Endothelial cell of umbilical vein (primary cell): ENCODE data around the gene CALN1. TPM values are rescaled to one million over a fixed set of nuclear protein-coding genes. Genes with fewer than 3 reads are reported as not detected.

ENCODE experiments used
- BruUV-seq: library from RNA; stranded (reverse); fragments of 400-500 nt; replicated peaks from 2 replicates; lab custom pipeline; 2021; lab: Mats Ljungman, UMichigan
- CTCF ChIA-PET: fragments of 300-600, 350-600 bp; sonication (Branson Sonifier 250); formaldehyde crosslinking; loops from one replicate; lab custom pipeline; 2021; ENCODE audit warnings: antibody characterized with exemption, inconsistent platforms; lab: Charles Lee
- POLR2A ChIA-PET: fragments of 300-600, 350-600 bp; sonication (Branson Sonifier 250); formaldehyde crosslinking; loops from one replicate; lab custom pipeline; 2021; ENCODE audit warnings: antibody characterized with exemption, inconsistent platforms; lab: Charles Lee
- DNase-seq: peaks from one replicate; pipeline ENCODE4 v3.0.0-alpha.2; 2011; ENCODE audit warnings: low read depth, low spot score
- FAIRE-seq: peaks from 2 replicates; lab custom pipeline; 2011; peaks lifted over from hg19 to GRCh38; lab: Jason Lieb, UNC
- H2AFZ ChIP-seq: 2 replicates; pipeline ENCODE4 v1.6.0; 2012; ENCODE audit warnings: low read depth, low read length, control low read depth, inconsistent platforms
- H3K27ac ChIP-seq: 2 replicates; pipeline ENCODE4 v1.5.1; 2011; ENCODE audit warnings: low read depth, mild to moderate bottlenecking, control low read depth, low read length, moderate library complexity; ENCODE audit not compliant: insufficient read depth
- H3K27me3 ChIP-seq, 2 experiments: 2 replicates each; pipeline versions ENCODE4 v1.6.0 to v1.6.1; 2011; ENCODE audit warnings: low read length in 2 of 2, mixed read lengths in 1 of 2; ENCODE audit not compliant: control insufficient read depth in 2 of 2, insufficient read depth in 2 of 2
- H3K36me3 ChIP-seq, 2 experiments: 2 replicates in 1 of 2; 3 replicates in 1 of 2; pipeline ENCODE4 v1.5.1; 2011; ENCODE audit warnings: low read length in 2 of 2, mild to moderate bottlenecking in 1 of 2, moderate library complexity in 1 of 2; ENCODE audit not compliant: control insufficient read depth in 2 of 2, insufficient read depth in 2 of 2; ENCODE audit errors: extremely low read depth in 1 of 2
- H3K4me1 ChIP-seq: 3 replicates; pipeline ENCODE4 v1.5.1; 2011; ENCODE audit warnings: mild to moderate bottlenecking, low read length; ENCODE audit not compliant: control insufficient read depth, insufficient read depth; ENCODE audit errors: extremely low read depth
- H3K4me2 ChIP-seq: 2 replicates; pipeline ENCODE4 v1.6.1; 2011; ENCODE audit warnings: low read length, control low read depth, mixed read lengths; ENCODE audit not compliant: insufficient read depth
- H3K4me3 ChIP-seq, 3 experiments: fragments of 200-600 bp in 1 of 3; sonication (generic), shearing (Covaris generic) in 1 of 3; replicated peaks in 1 of 3; 2 replicates each; pipeline ENCODE4 v1.5.1; 2011 to 2016; ENCODE audit warnings: control low read depth in 3 of 3, low read length in 3 of 3, mild to moderate bottlenecking in 2 of 3, inconsistent platforms in 1 of 3, low read depth in 1 of 3, moderate library complexity in 1 of 3; ENCODE audit not compliant: insufficient read depth in 1 of 3
- H3K79me2 ChIP-seq: 2 replicates; pipeline ENCODE4 v1.6.0; 2012; ENCODE audit warnings: low read length, inconsistent platforms; ENCODE audit not compliant: control insufficient read depth, insufficient read depth
- H3K9ac ChIP-seq: replicated peaks from 2 replicates; pipeline ENCODE3; 2011; ENCODE audit warnings: low read length, control low read depth; ENCODE audit not compliant: insufficient read depth; ENCODE audit errors: extremely low read depth
- H3K9me1 ChIP-seq: replicated peaks from 3 replicates; pipeline ENCODE4 v1.6.0; 2011; ENCODE audit warnings: mild to moderate bottlenecking, low read length; ENCODE audit not compliant: control insufficient read depth, insufficient read depth; ENCODE audit errors: extremely low read depth
- H3K9me3 ChIP-seq: replicated peaks from 2 replicates; pipeline ENCODE4 v1.5.1; 2012; ENCODE audit warnings: low read length, inconsistent platforms; ENCODE audit not compliant: control insufficient read depth, insufficient read depth
- H4K20me1 ChIP-seq: replicated peaks from 2 replicates; pipeline ENCODE3; 2011; ENCODE audit warnings: mild to moderate bottlenecking, low read length; ENCODE audit not compliant: control insufficient read depth, insufficient read depth; ENCODE audit errors: extremely low read depth
- EZH2 ChIP-seq: IDR thresholded peaks from 2 replicates; pipeline ENCODE4 v1.6.1; 2012; ENCODE audit warnings: borderline replicate concordance, low read depth, mild to moderate bottlenecking, moderate library complexity, low read length, inconsistent platforms; ENCODE audit not compliant: severe bottlenecking
- FOS ChIP-seq: IDR thresholded peaks from 2 replicates; pipeline ENCODE4 v1.6.1; 2011; ENCODE audit warnings: mild to moderate bottlenecking, low read length, moderate library complexity, borderline replicate concordance; ENCODE audit not compliant: insufficient read depth
- GATA2 ChIP-seq: IDR thresholded peaks from 2 replicates; pipeline ENCODE4 v1.7.0; 2011; ENCODE audit warnings: low read depth, mild to moderate bottlenecking, moderate library complexity, mixed read lengths, low read length; ENCODE audit not compliant: insufficient read length, insufficient read depth
- JUN ChIP-seq: IDR thresholded peaks from 2 replicates; pipeline ENCODE4 v1.6.1; 2011; ENCODE audit warnings: borderline replicate concordance, low read depth; ENCODE audit not compliant: insufficient read length, insufficient read depth
- MYC ChIP-seq: IDR thresholded peaks from one replicate; pipeline ENCODE4 v1.6.1; 2011; ENCODE audit warnings: mild to moderate bottlenecking, low read depth, low read length
- POLR2A ChIP-seq: IDR thresholded peaks from 2 replicates; pipeline ENCODE4 v1.6.1; 2012; ENCODE audit warnings: low read depth, mild to moderate bottlenecking, control low read depth, low read length
- POLR2AphosphoS5 ChIP-seq: IDR thresholded peaks from 2 replicates; pipeline ENCODE4 v1.6.1; 2012; ENCODE audit warnings: low read depth, mild to moderate bottlenecking, control low read depth, low read length, moderate library complexity; ENCODE audit not compliant: insufficient read depth
- dilution Hi-C: fragments of 300-500 bp; cut with MboI; formaldehyde crosslinking; loops from one replicate; pipeline ENCODE4 v1.15.0; 2019; ENCODE audit warnings: low sequenced_read_pairs; ENCODE audit not compliant: extremely low pct_ligation_motif_present
- intact Hi-C: fragments of 100-400 bp; cut with micrococcal nuclease; formaldehyde crosslinking; loops from one replicate; pipeline ENCODE4 v1.10.0; 2022
- polyA plus RNA-seq, 4 experiments: library from polyadenylated mRNA; depleted of rRNA in 3 of 4; stranded (reverse) in 3 of 4; unstranded in 1 of 4; fragments of >200 nt; gene quantifications; 2 replicates each; pipeline versions ENCODE4 v1.2.1 to v1.2.3, GENCODE V29; 2011 to 2012; ENCODE audit warnings: missing spikeins in 1 of 4
- total RNA-seq: library from RNA; stranded (reverse); gene quantifications from 2 replicates; pipeline ENCODE4 v1.2.3, GENCODE V29; 2021
- TF ChIP-seq, protein P1 (sequence below): IDR thresholded peaks from 2 replicates; pipeline ENCODE4 v1.6.1; 2011; ENCODE audit not compliant: insufficient read depth, insufficient read length
- TF ChIP-seq, protein P2 (sequence below), 2 donors: IDR thresholded peaks; 1 replicate in 1 of 2; 2 replicates in 1 of 2; pipeline ENCODE4 v1.5.1; 2011; ENCODE audit warnings: low read length in 2 of 2, mild to moderate bottlenecking in 2 of 2, moderate library complexity in 2 of 2, control low read depth in 1 of 2, inconsistent platforms in 1 of 2, low read depth in 1 of 2; ENCODE audit not compliant: insufficient read depth in 1 of 2; ENCODE audit errors: extremely low read depth in 1 of 2

Gene CALN1
- total and polyA plus RNA-seq, 2 donors (not counting 3 experiments of a cell fraction or from before 2014, with no cell fraction given), result not detected

DNA sequence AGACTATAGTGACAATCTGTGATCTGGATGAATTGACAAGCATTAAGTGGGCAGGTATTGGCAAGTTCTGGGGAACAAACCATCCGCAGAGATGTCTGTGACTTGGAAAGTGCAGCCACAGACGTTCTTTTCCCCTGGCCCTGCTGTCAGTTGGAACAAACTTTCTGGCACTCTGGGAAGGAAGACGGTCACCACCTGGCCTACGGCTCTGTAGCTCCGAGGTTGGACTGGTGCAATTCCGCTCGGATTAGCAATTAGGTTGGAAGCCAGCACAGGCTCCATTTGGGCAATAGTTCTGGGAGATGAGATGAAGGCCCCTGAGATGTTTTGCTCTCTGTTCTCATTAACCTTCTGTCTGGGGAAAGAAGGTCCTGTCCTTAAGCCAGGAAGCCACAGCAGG, 437.5 kb downstream of the CALN1 start:
- Histone ChIP-seq H3K27ac (no peak overlapping the region), H4K20me1 (no peaks in the 10 kb centered on the region), H3K9me3 (peaks cover 3% of the 10 kb centered on the region), H3K79me2 (no peaks in the 10 kb centered on the region), H3K9me1 (no peaks in the 10 kb centered on the region), H3K4me1 (no peaks in the 10 kb centered on the region), H2AFZ (no peak overlapping the region), H3K36me3 (no peaks in the 10 kb centered on the region), H3K4me3 (no peak overlapping the region), H3K27me3 (no peaks in the 10 kb centered on the region), H3K9ac (no peak overlapping the region), H3K4me2 (no peak overlapping the region)
- intact Hi-C loops (no loop called here), dilution Hi-C loops (no loop called here)
- FAIRE-seq (no peak), DNase-seq (no peak)
- ChIA-PET POLR2A (no interaction called here), CTCF (no interaction called here)
- no TSS peak for BruUV-seq
- no peak for TF ChIP-seq POLR2A
- no peak for TF ChIP-seq EZH2
- no peak for TF ChIP-seq GATA2
- no peak for TF ChIP-seq JUN
- TF ChIP-seq, protein P1, sequence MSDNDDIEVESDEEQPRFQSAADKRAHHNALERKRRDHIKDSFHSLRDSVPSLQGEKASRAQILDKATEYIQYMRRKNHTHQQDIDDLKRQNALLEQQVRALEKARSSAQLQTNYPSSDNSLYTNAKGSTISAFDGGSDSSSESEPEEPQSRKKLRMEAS, result no peak
- TF ChIP-seq MYC, result no peak
- TF ChIP-seq POLR2AphosphoS5, result no peak
- TF ChIP-seq FOS, result no peak
- TF ChIP-seq, protein P2, sequence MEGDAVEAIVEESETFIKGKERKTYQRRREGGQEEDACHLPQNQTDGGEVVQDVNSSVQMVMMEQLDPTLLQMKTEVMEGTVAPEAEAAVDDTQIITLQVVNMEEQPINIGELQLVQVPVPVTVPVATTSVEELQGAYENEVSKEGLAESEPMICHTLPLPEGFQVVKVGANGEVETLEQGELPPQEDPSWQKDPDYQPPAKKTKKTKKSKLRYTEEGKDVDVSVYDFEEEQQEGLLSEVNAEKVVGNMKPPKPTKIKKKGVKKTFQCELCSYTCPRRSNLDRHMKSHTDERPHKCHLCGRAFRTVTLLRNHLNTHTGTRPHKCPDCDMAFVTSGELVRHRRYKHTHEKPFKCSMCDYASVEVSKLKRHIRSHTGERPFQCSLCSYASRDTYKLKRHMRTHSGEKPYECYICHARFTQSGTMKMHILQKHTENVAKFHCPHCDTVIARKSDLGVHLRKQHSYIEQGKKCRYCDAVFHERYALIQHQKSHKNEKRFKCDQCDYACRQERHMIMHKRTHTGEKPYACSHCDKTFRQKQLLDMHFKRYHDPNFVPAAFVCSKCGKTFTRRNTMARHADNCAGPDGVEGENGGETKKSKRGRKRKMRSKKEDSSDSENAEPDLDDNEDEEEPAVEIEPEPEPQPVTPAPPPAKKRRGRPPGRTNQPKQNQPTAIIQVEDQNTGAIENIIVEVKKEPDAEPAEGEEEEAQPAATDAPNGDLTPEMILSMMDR (IDR thresholded peaks at IDR 0.05; ENCODE audit: extremely low read depth in 1 of 2, insufficient read depth in 1 of 2, low read depth in 1 of 2, low read length in 2 of 2), result no peak
